HEK293 (cell line): ENCODE results near the gene L3MBTL4.

Source experiments
- CTCF ChIA-PET: fragments of 350-600 bp; formaldehyde crosslinking; extraction: SDS; loops from one replicate; lab custom pipeline; 2021; ENCODE audit warnings: antibody characterized with exemption; lab: Yijun Ruan, JAX
- POLR2A ChIA-PET: fragments of 300-600 bp; formaldehyde crosslinking; extraction: SDS; loops from one replicate; lab custom pipeline; 2020; ENCODE audit warnings: antibody characterized with exemption, inconsistent platforms; lab: Yijun Ruan, JAX
- H3K27ac ChIP-seq: fragments of 200-500 bp; sonication (Bioruptor generic); 2 replicates; pipeline ENCODE4 v1.5.1; 2014; ENCODE audit warnings: low read depth, low read length, control low read depth, inconsistent platforms; ENCODE audit errors: extremely low read depth
- H3K36me3 ChIP-seq, 2 experiments: fragments of 200-500 bp in 1 of 2; sonication (Bioruptor generic) in 1 of 2; 1 replicate in 1 of 2; 2 replicates in 1 of 2; pipeline ENCODE4 v1.5.1; 2014 to 2017; ENCODE audit warnings: inconsistent platforms in 2 of 2, low read length in 2 of 2; ENCODE audit not compliant: control insufficient read depth in 2 of 2, insufficient read depth in 1 of 2
- H3K4me1 ChIP-seq: fragments of 200-500 bp; sonication (Bioruptor generic); 2 replicates; pipeline ENCODE4 v1.5.1; 2014; ENCODE audit warnings: mild to moderate bottlenecking, low read length, inconsistent platforms; ENCODE audit not compliant: control insufficient read depth, insufficient read depth
- H3K4me3 ChIP-seq: 2 replicates; pipeline ENCODE4 v1.5.1; 2011; ENCODE audit warnings: low read depth, mild to moderate bottlenecking, control low read depth, low read length, moderate library complexity
- H3K9me3 ChIP-seq: fragments of 200-500 bp; sonication (Bioruptor generic); 2 replicates; pipeline ENCODE4 v1.5.1; 2014; ENCODE audit warnings: low read depth, low read length, inconsistent platforms; ENCODE audit not compliant: control insufficient read depth, insufficient read depth
- IKZF3 ChIP-seq: fragments of 450-650 bp; IDR thresholded peaks from 2 replicates; pipeline ENCODE4 v1.5.0; 2018; ENCODE audit warnings: missing biosample characterization, mild to moderate bottlenecking, missing genetic modification characterization, moderate library complexity
- KLF16 ChIP-seq: fragments of 450-650 bp; formaldehyde crosslinking; IDR thresholded peaks from 2 replicates; pipeline ENCODE4 v1.5.1; 2017; ENCODE audit warnings: missing biosample characterization, missing genetic modification characterization
- SALL2 ChIP-seq: fragments of 450-650 bp; formaldehyde crosslinking; IDR thresholded peaks from 2 replicates; pipeline ENCODE4 v1.5.0; 2017; ENCODE audit warnings: missing biosample characterization, mild to moderate bottlenecking, missing genetic modification characterization, borderline replicate concordance
- ZBTB1 ChIP-seq: fragments of 450-650 bp; formaldehyde crosslinking; IDR thresholded peaks from 2 replicates; pipeline ENCODE4 v1.5.1; 2016; ENCODE audit warnings: missing biosample characterization, missing genetic modification characterization
- ZBTB20 ChIP-seq: fragments of 450-650 bp; formaldehyde crosslinking; IDR thresholded peaks from 2 replicates; pipeline ENCODE4 v1.5.1; 2016; ENCODE audit warnings: missing biosample characterization, missing genetic modification characterization
- ZFHX2 ChIP-seq: fragments of 450-650 bp; formaldehyde crosslinking; conservative IDR thresholded peaks from 2 replicates; pipeline ENCODE4 v1.5.1; 2016; ENCODE audit warnings: missing biosample characterization, missing genetic modification characterization
- ZNF202 ChIP-seq: fragments of 450-650 bp; formaldehyde crosslinking; IDR thresholded peaks from 2 replicates; pipeline ENCODE4 v1.5.1; 2016; ENCODE audit warnings: missing biosample characterization, missing genetic modification characterization, borderline replicate concordance
- ZNF24 ChIP-seq: fragments of 450-650 bp; formaldehyde crosslinking; IDR thresholded peaks from 2 replicates; pipeline ENCODE4 v1.5.1; 2016; ENCODE audit warnings: missing biosample characterization, missing genetic modification characterization
- ZNF274 ChIP-seq, 2 experiments: fragments of 200-500 bp in 1 of 2; fragments of 450-650 bp in 1 of 2; sonication (Bioruptor generic) in 1 of 2; formaldehyde crosslinking in 1 of 2; IDR thresholded peaks; 2 replicates each; pipeline versions ENCODE4 v1.5.1 to v1.6.1; 2014 to 2016; ENCODE audit warnings: borderline replicate concordance in 1 of 2, inconsistent platforms in 1 of 2, low read length in 1 of 2, missing biosample characterization in 1 of 2, missing genetic modification characterization in 1 of 2
- ZNF311 ChIP-seq: fragments of 450-650 bp; formaldehyde crosslinking; IDR thresholded peaks from 2 replicates; pipeline ENCODE4 v1.5.1; 2017; ENCODE audit warnings: missing biosample characterization, missing genetic modification characterization, borderline replicate concordance
- ZNF324 ChIP-seq: fragments of 450-650 bp; formaldehyde crosslinking; IDR thresholded peaks from 2 replicates; pipeline ENCODE4 v1.5.1; 2016; ENCODE audit warnings: missing biosample characterization, missing genetic modification characterization
- ZNF621 ChIP-seq: fragments of 450-650 bp; formaldehyde crosslinking; IDR thresholded peaks from 2 replicates; pipeline ENCODE4 v1.5.1; 2017; ENCODE audit warnings: missing biosample characterization, missing genetic modification characterization
- ZNF664 ChIP-seq: fragments of 450-650 bp; formaldehyde crosslinking; IDR thresholded peaks from 2 replicates; pipeline ENCODE4 v1.5.1; 2016; ENCODE audit warnings: missing biosample characterization, missing genetic modification characterization
- ZNF701 ChIP-seq: fragments of 450-650 bp; formaldehyde crosslinking; IDR thresholded peaks from 2 replicates; pipeline ENCODE4 v1.5.1; 2016; ENCODE audit warnings: missing biosample characterization, missing genetic modification characterization
- ZNF768 ChIP-seq: fragments of 450-650 bp; formaldehyde crosslinking; IDR thresholded peaks from 2 replicates; pipeline ENCODE4 v1.5.1; 2018; ENCODE audit warnings: missing biosample characterization, mild to moderate bottlenecking, missing genetic modification characterization
- ZNF785 ChIP-seq: fragments of 450-650 bp; formaldehyde crosslinking; IDR thresholded peaks from 2 replicates; pipeline ENCODE4 v1.5.1; 2016; ENCODE audit warnings: missing biosample characterization, missing genetic modification characterization
- ZSCAN4 ChIP-seq: fragments of 450-650 bp; formaldehyde crosslinking; IDR thresholded peaks from 2 replicates; pipeline ENCODE4 v1.5.1; 2017; ENCODE audit warnings: missing biosample characterization, missing genetic modification characterization
- TF ChIP-seq, protein P1 (sequence below): fragments of 450-650 bp; formaldehyde crosslinking; IDR thresholded peaks from 2 replicates; pipeline ENCODE4 v1.5.1; 2016; ENCODE audit warnings: missing biosample characterization, missing genetic modification characterization, borderline replicate concordance
- TF ChIP-seq, protein P2 (sequence below): fragments of 450-650 bp; formaldehyde crosslinking; IDR thresholded peaks from 2 replicates; pipeline ENCODE4 v1.5.1; 2016; ENCODE audit warnings: missing biosample characterization, missing genetic modification characterization

The L3MBTL4 gene

GRCh38 chr18:6435731-6436130 lies 21.0 kb upstream of the L3MBTL4 start:
- no peaks in the 10 kb centered on the region for H3K9me3 ChIP-seq
- ChIA-PET CTCF (interaction anchor here (0.8 kb wide), 1 partner anchor 556 kb away, joined by 3 read pairs; no protein-coding TSS in a partner anchor), POLR2A (no interaction called here)
- no peak overlapping the region for H3K4me3 ChIP-seq
- no peaks in the 10 kb centered on the region for H3K4me1 ChIP-seq
- no peak overlapping the region for H3K27ac ChIP-seq
- no peaks in the 10 kb centered on the region for H3K36me3 ChIP-seq
- TF ChIP-seq ZBTB1 (tag by site-specific recombination) (no peak), ZNF274 (IDR thresholded peaks at IDR 0.05; ENCODE audit: low read length) (no peak), ZNF274 (tag by site-specific recombination; IDR thresholded peaks at IDR 0.05; ENCODE audit: borderline replicate concordance) (no peak), IKZF3 (tag by site-specific recombination) (no peak)
- TF ChIP-seq, all 188 proteins: peak for 0

DNA sequence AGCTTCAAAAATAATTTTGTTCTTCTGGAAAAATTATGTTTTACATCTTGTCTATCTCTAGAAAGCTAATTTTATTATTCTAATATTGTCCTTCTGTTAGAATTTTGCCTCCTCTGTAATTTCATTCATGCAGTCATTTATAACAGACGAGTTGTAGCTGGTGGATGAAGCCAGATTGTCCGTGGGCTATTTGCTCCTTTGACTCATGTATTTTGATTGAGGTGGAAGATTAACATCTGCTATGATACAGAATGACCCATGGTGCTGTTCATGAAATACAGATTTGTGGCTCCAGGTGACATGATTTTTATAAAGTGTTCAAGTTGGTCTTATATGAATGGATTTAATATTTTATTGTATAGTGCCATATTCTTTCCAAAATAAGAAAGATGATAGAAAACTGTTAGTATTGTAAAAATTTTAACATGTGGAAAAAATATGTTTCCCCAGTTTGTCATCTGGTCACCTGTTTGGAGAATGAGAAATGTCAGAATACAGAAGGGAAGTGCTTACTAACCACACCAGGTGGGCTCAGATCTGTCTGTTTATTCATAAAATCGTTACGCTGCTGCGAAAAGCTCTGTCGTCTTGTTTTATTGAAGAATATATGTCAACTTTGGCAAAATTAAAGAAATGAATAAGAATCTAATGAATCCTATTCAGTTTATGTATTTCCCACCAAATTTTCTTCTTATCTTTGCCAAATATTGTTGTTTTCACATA lies 20.4 kb upstream of the L3MBTL4 start:
- CTCF ChIA-PET = no interaction called here
- POLR2A ChIA-PET = no interaction called here
- TF ChIP-seq ZNF768 (tag by site-specific recombination) = no peak
- no peak for TF ChIP-seq ZNF785 (tag by site-specific recombination)
- TF ChIP-seq ZNF621 (tag by site-specific recombination) = no peak
- no peak for TF ChIP-seq SALL2
- TF ChIP-seq ZNF202 (tag by site-specific recombination) = no peak
- no peak for TF ChIP-seq ZNF664 (tag by site-specific recombination)
- no peak for TF ChIP-seq ZNF701 (tag by site-specific recombination)

DNA sequence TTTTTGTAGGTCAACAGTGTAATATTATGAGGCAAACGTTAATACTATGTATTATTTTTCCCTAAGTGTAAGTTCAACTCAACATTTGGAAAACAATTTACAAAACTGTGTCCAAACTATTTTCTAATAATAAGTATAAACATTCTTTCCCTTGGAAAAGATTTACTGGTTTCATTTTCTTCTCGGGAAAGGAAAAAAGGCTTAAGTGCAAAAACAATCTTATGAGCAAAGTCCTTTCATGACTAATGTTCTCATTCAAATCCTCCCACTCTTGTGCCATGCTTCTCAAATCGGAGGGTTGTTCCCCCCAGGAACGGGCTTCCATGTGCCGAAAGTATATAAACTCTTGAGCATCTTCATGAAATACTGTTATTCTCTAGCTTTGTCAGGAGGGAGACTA lies 19.8 kb upstream of the L3MBTL4 start:
- H3K27ac ChIP-seq = no peak overlapping the region
- ChIA-PET POLR2A (no interaction called here), CTCF (interaction anchor here (1.0 kb wide), 1 partner anchor 19 kb away, joined by 4 read pairs; no protein-coding TSS in a partner anchor)
- no peaks in the 10 kb centered on the region for H3K36me3 ChIP-seq
- no peak overlapping the region for H3K4me3 ChIP-seq
- TF ChIP-seq, protein P1, sequence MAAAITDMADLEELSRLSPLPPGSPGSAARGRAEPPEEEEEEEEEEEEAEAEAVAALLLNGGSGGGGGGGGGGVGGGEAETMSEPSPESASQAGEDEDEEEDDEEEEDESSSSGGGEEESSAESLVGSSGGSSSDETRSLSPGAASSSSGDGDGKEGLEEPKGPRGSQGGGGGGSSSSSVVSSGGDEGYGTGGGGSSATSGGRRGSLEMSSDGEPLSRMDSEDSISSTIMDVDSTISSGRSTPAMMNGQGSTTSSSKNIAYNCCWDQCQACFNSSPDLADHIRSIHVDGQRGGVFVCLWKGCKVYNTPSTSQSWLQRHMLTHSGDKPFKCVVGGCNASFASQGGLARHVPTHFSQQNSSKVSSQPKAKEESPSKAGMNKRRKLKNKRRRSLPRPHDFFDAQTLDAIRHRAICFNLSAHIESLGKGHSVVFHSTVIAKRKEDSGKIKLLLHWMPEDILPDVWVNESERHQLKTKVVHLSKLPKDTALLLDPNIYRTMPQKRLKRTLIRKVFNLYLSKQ = no peak
- TF ChIP-seq KLF16 (tag by site-specific recombination) (no peak), ZNF311 (tag by site-specific recombination) (no peak), ZBTB20 (tag by site-specific recombination) (no peak), ZNF324 (no peak), ZFHX2 (tag by site-specific recombination) (no peak)
- H3K4me1 ChIP-seq = no peaks in the 10 kb centered on the region
- no peaks in the 10 kb centered on the region for H3K9me3 ChIP-seq

More for the DNA sequence above, 20.4 kb upstream of the L3MBTL4 start:
- no peak overlapping the region for H3K4me3 ChIP-seq
- no peak overlapping the region for H3K27ac ChIP-seq
- H3K4me1 ChIP-seq = no peaks in the 10 kb centered on the region
- no peaks in the 10 kb centered on the region for H3K36me3 ChIP-seq
- no peaks in the 10 kb centered on the region for H3K9me3 ChIP-seq

- H3K36me3 ChIP-seq = no peaks in the 10 kb centered on the region
- H3K9me3 ChIP-seq = no peaks in the 10 kb centered on the region
- H3K27ac ChIP-seq = no peak overlapping the region
- H3K4me3 ChIP-seq = no peak overlapping the region
- no peaks in the 10 kb centered on the region for H3K4me1 ChIP-seq
- TF ChIP-seq ZNF24 (tag by site-specific recombination) = no peak
- TF ChIP-seq, protein P2, sequence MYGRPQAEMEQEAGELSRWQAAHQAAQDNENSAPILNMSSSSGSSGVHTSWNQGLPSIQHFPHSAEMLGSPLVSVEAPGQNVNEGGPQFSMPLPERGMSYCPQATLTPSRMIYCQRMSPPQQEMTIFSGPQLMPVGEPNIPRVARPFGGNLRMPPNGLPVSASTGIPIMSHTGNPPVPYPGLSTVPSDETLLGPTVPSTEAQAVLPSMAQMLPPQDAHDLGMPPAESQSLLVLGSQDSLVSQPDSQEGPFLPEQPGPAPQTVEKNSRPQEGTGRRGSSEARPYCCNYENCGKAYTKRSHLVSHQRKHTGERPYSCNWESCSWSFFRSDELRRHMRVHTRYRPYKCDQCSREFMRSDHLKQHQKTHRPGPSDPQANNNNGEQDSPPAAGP = no peak
- peak; percentile 72 for TF ChIP-seq ZSCAN4 (tag by site-specific recombination)
- ChIA-PET POLR2A (no interaction called here), CTCF (no interaction called here)
Observed at GRCh38 chr18:6431659-6432318, 17.1 kb upstream of the L3MBTL4 start.
